Loucy (cell line): ENCODE data around the gene RANBP17.

Source experiments
- CTCF ChIP-seq: fragments of 200-600 bp; sonication (generic); conservative IDR thresholded peaks from 2 replicates; pipeline ENCODE4 v1.5.1; 2014; ENCODE audit warnings: mild to moderate bottlenecking, antibody characterized with exemption, low read length
- EZH2phosphoT487 ChIP-seq: fragments of 200-600 bp; IDR thresholded peaks from 2 replicates; pipeline ENCODE4 v1.6.1; 2018; ENCODE audit warnings: antibody characterized with exemption, mild to moderate bottlenecking, moderate library complexity, borderline replicate concordance

GRCh38 chr5:171314728-171315385 lies 453.0 kb downstream of the RANBP17 start:
- TF ChIP-seq CTCF (no peak), EZH2phosphoT487 (no peak)
